IMR-90 (cell line): Measurements from ENCODE around the gene CTAG1B. TPM values are rescaled to one million over a fixed set of nuclear protein-coding genes. Genes with fewer than 3 reads are reported as not detected.
"Not testable (repeated sequence)": the region's sequence is repeated elsewhere in the genome, so short reads cannot be mapped to it uniquely, and the experiment has no call there.

Source experiments
- ATAC-seq: fragments of 200-7000 bp; cut with Tn5 transposase; 2 replicates; pipeline ENCODE4 v1.9.1; 2020; ENCODE audit warnings: low read depth, mild to moderate bottlenecking, moderate library complexity
- Bru-seq: library from RNA; stranded (reverse); fragments of 400-500 nt; gene quantifications from one replicate; lab custom pipeline; 2021; lab: Mats Ljungman, UMichigan
- BruChase-seq, 2 experiments: library from RNA; stranded (reverse); fragments of 400-500 nt; gene quantifications; one replicate each; lab custom pipeline; 2021; lab: Mats Ljungman, UMichigan
- BruUV-seq: library from RNA; stranded (reverse); fragments of 400-500 nt; replicated peaks from 2 replicates; lab custom pipeline; 2021; lab: Mats Ljungman, UMichigan
- CTCF ChIA-PET: fragments of 300-600 bp; formaldehyde crosslinking; extraction: SDS; loops from one replicate; lab custom pipeline; 2021; ENCODE audit warnings: antibody characterized with exemption; lab: Yijun Ruan, JAX
- POLR2A ChIA-PET: fragments of 300-600 bp; sonication (Branson Sonifier 250); formaldehyde crosslinking; loops from one replicate; lab custom pipeline; 2022; ENCODE audit warnings: antibody characterized with exemption; ENCODE audit not compliant: unreplicated experiment; lab: Charles Lee
- DNase-seq: peaks from one replicate; pipeline ENCODE4 v3.0.0; 2013
- H2AFZ ChIP-seq: replicated peaks from 2 replicates; pipeline ENCODE3; 2013; ENCODE audit warnings: low read length, mild to moderate bottlenecking; ENCODE audit not compliant: poor library complexity
- H2AK5ac ChIP-seq: 2 replicates; pipeline ENCODE4 v1.6.1; 2013; ENCODE audit warnings: low read depth, low read length, inconsistent platforms
- H2AK9ac ChIP-seq: replicated peaks from 2 replicates; pipeline ENCODE3; 2013; ENCODE audit warnings: mild to moderate bottlenecking, low read depth, low read length, moderate library complexity; ENCODE audit not compliant: poor library complexity
- H2BK120ac ChIP-seq: 2 replicates; pipeline ENCODE4 v1.6.1; 2013; ENCODE audit warnings: low read depth, low read length, inconsistent platforms
- H2BK15ac ChIP-seq: 3 replicates; pipeline ENCODE4 v1.6.1; 2013; ENCODE audit warnings: low read depth, low read length, inconsistent platforms
- H2BK20ac ChIP-seq: 2 replicates; pipeline ENCODE4 v1.6.1; 2013; ENCODE audit warnings: low read depth, mild to moderate bottlenecking, inconsistent platforms, low read length, moderate library complexity
- H2BK5ac ChIP-seq: 2 replicates; pipeline ENCODE4 v1.6.1; 2013; ENCODE audit warnings: mild to moderate bottlenecking, low read depth, low read length, inconsistent platforms; ENCODE audit not compliant: poor library complexity, severe bottlenecking
- H3K14ac ChIP-seq: replicated peaks from 2 replicates; pipeline ENCODE4 v1.6.1; 2013; ENCODE audit warnings: low read depth, low read length, inconsistent platforms
- H3K18ac ChIP-seq: 2 replicates; pipeline ENCODE4 v1.6.1; 2013; ENCODE audit warnings: low read depth, low read length, control low read depth
- H3K23ac ChIP-seq: 2 replicates; pipeline ENCODE4 v1.6.1; 2013; ENCODE audit warnings: low read depth, low read length, inconsistent platforms
- H3K27ac ChIP-seq: 2 replicates; pipeline ENCODE4 v1.5.1; 2013; ENCODE audit warnings: mild to moderate bottlenecking, control low read depth, low read length; ENCODE audit not compliant: insufficient read depth
- H3K27me3 ChIP-seq: 2 replicates; pipeline ENCODE4 v1.6.1; 2013; ENCODE audit warnings: low read length; ENCODE audit not compliant: control insufficient read depth, insufficient read depth
- H3K36me3 ChIP-seq: 2 replicates; pipeline ENCODE4 v1.6.1; 2013; ENCODE audit warnings: low read length, mixed read lengths; ENCODE audit not compliant: control insufficient read depth, insufficient read depth
- H3K4ac ChIP-seq: 2 replicates; pipeline ENCODE4 v1.6.1; 2013; ENCODE audit warnings: low read depth, low read length, inconsistent platforms
- H3K4me1 ChIP-seq: 2 replicates; pipeline ENCODE4 v1.6.1; 2013; ENCODE audit warnings: low read length, mixed read lengths; ENCODE audit not compliant: control insufficient read depth, insufficient read depth
- H3K4me2 ChIP-seq: 2 replicates; pipeline ENCODE4 v1.6.1; 2013; ENCODE audit warnings: low read depth, mild to moderate bottlenecking, control low read depth, low read length, moderate library complexity
- H3K4me3 ChIP-seq: 2 replicates; pipeline ENCODE4 v1.5.1; 2013; ENCODE audit warnings: low read depth, mild to moderate bottlenecking, control low read depth, low read length, moderate library complexity; ENCODE audit not compliant: insufficient read depth
- H3K56ac ChIP-seq: 2 replicates; pipeline ENCODE4 v1.6.1; 2013; ENCODE audit warnings: low read length, inconsistent platforms; ENCODE audit not compliant: insufficient read depth; ENCODE audit errors: extremely low read depth
- H3K79me1 ChIP-seq, 2 experiments: 2 replicates each; pipeline ENCODE4 v1.6.1; 2013; ENCODE audit warnings: low read length in 2 of 2, inconsistent platforms in 1 of 2, low read depth in 1 of 2
- H3K9ac ChIP-seq: 2 replicates; pipeline ENCODE4 v1.6.1; 2013; ENCODE audit warnings: low read depth, low read length, control low read depth
- H3K9me1 ChIP-seq: 2 replicates; pipeline ENCODE4 v1.6.1; 2013; ENCODE audit warnings: low read length, inconsistent platforms; ENCODE audit not compliant: insufficient read depth
- H3K9me3 ChIP-seq: 2 replicates; pipeline ENCODE4 v1.6.1; 2013; ENCODE audit warnings: low read length; ENCODE audit not compliant: control insufficient read depth, insufficient read depth
- H4K20me1 ChIP-seq: 2 replicates; pipeline ENCODE4 v1.6.1; 2013; ENCODE audit warnings: low read length, inconsistent platforms; ENCODE audit not compliant: insufficient read depth
- H4K5ac ChIP-seq: 2 replicates; pipeline ENCODE4 v1.6.1; 2013; ENCODE audit warnings: mild to moderate bottlenecking, low read depth, low read length, control low read depth
- H4K8ac ChIP-seq, 2 experiments: 2 replicates each; pipeline ENCODE4 v1.6.1; 2013; ENCODE audit warnings: low read depth in 2 of 2, low read length in 2 of 2, control low read depth in 1 of 2, inconsistent platforms in 1 of 2
- H4K91ac ChIP-seq: 2 replicates; pipeline ENCODE4 v1.6.1; 2013; ENCODE audit warnings: low read depth, low read length, inconsistent platforms; ENCODE audit not compliant: insufficient read depth
- WGBS, 2 experiments: methylation state at CpG; one replicate each; pipeline versions ENCODE4 v1.1.5 to v1.1.7; 2013; ENCODE audit warnings: missing lambda C conversion rate in 2 of 2; ENCODE audit not compliant: insufficient read length in 1 of 2; ENCODE audit errors: extremely low coverage in 2 of 2; 5-methylcytosine and 5-hydroxymethylcytosine counted together
- dilution Hi-C: fragments of 300-500 bp; cut with HindIII; formaldehyde crosslinking; loops from one replicate; pipeline ENCODE4 v1.14.3; 2018; ENCODE audit warnings: low sequenced_read_pairs; ENCODE audit not compliant: unreplicated experiment
- in situ Hi-C: fragments of 300-500 bp; cut with MboI; formaldehyde crosslinking; loops from 3 replicates; pipeline ENCODE4 v1.14.3; 2019; ENCODE audit warnings: low sequenced_read_pairs, inconsistent platforms, mixed read lengths
- intact Hi-C: fragments of 100-400 bp; cut with micrococcal nuclease; formaldehyde crosslinking; loops from 2 replicates; pipeline ENCODE4 v1.10.0; 2022
- long read RNA-seq: library from polyadenylated mRNA; unstranded; transcript quantifications from one replicate; pipeline ENCODE4 v2.0.0, GENCODE V29; 2021; ENCODE audit not compliant: unreplicated experiment
- polyA plus RNA-seq, 3 experiments: library from polyadenylated mRNA; depleted of rRNA; stranded (reverse); fragments of >200 nt; gene quantifications; 2 replicates each; pipeline ENCODE4 v1.2.3, GENCODE V29; 2012; ENCODE audit warnings: low replicate concordance in 1 of 3
- total RNA-seq: library from RNA; depleted of rRNA; stranded (reverse); fragments of >200 nt; gene quantifications from 2 replicates; pipeline ENCODE4 v1.2.3, GENCODE V29; 2012; rRNA removed

CTAG1B gene
- total RNA-seq, result not detected in 2 replicates
- polyA plus RNA-seq (2012; rRNA removed), result not detected in 2 replicates
- not detected in 2 replicates for polyA plus RNA-seq (2012; cell fraction: cytosol; rRNA removed)
- polyA plus RNA-seq (2012; cell fraction: nucleus; rRNA removed; ENCODE audit: low replicate concordance), result 0.09 TPM in 1 of 2 replicates, not detected in the other
- Bru-seq, nascent RNA, result not detected
- BruChase-seq, experiment 1, labeled RNA remaining after a 6-hour chase, result percentile 5 among the genes with signal in this experiment
- BruChase-seq, experiment 2, labeled RNA remaining after a 2-hour chase, result not detected
- long read RNA-seq, result 0 reads

DNA sequence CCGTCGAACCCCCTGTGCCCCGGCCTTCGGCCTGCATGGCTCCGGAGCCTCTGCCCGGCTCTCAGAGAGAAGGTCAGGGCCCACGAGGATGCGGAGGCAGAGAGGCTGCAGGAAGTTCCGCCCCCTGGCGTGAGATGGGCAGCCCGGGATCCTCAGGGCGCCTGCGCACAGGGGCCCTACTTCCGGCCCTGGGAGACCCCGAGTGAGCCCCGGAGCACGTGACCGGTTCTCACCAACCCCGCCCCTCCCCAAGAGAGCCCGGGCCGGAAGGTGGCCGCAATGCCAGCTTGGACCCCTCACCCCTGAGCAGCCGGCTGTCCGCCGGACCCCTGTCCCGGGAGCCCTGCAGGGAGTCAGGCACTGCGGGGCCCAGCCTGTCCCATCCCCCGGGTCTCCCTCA is at the start of gene CTAG1B:
TSS of gene CTAG1B (minus strand) at position 101 of the 400 bp plus-strand sequence. CDS start at position 37, 64 bp downstream.
- H3K79me1 ChIP-seq, H3K9ac ChIP-seq, H4K91ac ChIP-seq, H3K23ac ChIP-seq, H3K9me3 ChIP-seq, H2AK5ac ChIP-seq, DNase-seq, H3K9me1 ChIP-seq, H3K27me3 ChIP-seq, H3K36me3 ChIP-seq, ATAC-seq, H2BK5ac ChIP-seq, H4K20me1 ChIP-seq, H2AK9ac ChIP-seq, BruUV-seq, POLR2A ChIA-PET, H3K4ac ChIP-seq, H3K56ac ChIP-seq, CTCF ChIA-PET, H2AFZ ChIP-seq, H2BK15ac ChIP-seq, H3K4me2 ChIP-seq, H2BK120ac ChIP-seq, intact Hi-C loops, H3K18ac ChIP-seq, in situ Hi-C loops, H3K4me1 ChIP-seq, H4K5ac ChIP-seq, H3K4me3 ChIP-seq, H2BK20ac ChIP-seq, H3K14ac ChIP-seq, dilution Hi-C loops, H4K8ac ChIP-seq, H3K27ac ChIP-seq: not testable (repeated sequence)
- no CpG with 5 or more reads among the region's 28 CpGs for WGBS, 2 experiments
